Thyroid gland (tissue), 4 donors: ENCODE measurements around the gene SLC37A1.

Experiments
- POLR2A ChIP-seq, 2 donors: fragments of 450-650 bp; IDR thresholded peaks; one replicate each; pipeline ENCODE4 v1.6.1; 2017; ENCODE audit warnings: antibody characterized with exemption in 2 of 2, mild to moderate bottlenecking in 2 of 2, moderate library complexity in 1 of 2
- TF ChIP-seq, protein P1 (sequence below), 6 experiments: fragments of 200-600 bp in 3 of 6; fragments of 450-650 bp in 3 of 6; sonication (generic) in 3 of 6; IDR thresholded peaks; one replicate each; pipeline ENCODE4 v1.5.1; 2016 to 2019; ENCODE audit warnings: antibody characterized with exemption in 6 of 6, mild to moderate bottlenecking in 2 of 6, inconsistent platforms in 1 of 6, moderate library complexity in 1 of 6

DNA sequence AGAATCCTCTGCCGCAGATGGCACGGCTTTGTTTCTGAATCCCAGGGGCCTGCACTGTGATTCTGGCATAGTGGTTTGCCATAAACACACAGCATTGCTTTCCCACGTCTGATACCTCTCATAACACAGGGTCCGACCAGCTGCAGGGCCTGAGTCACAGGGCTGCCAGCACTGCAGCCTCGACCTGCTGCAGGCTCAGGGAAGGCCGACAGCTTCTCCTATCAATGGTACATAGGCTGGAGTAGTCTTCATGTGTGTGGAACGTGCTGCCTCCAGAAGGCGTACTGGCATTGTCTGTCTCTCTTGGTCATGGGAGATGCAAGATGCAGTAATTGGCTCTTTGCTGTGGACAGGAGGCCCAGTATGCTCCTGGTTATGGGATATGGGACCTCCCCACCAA lies 86.3 kb downstream of the SLC37A1 start:
- TF ChIP-seq, protein P1, sequence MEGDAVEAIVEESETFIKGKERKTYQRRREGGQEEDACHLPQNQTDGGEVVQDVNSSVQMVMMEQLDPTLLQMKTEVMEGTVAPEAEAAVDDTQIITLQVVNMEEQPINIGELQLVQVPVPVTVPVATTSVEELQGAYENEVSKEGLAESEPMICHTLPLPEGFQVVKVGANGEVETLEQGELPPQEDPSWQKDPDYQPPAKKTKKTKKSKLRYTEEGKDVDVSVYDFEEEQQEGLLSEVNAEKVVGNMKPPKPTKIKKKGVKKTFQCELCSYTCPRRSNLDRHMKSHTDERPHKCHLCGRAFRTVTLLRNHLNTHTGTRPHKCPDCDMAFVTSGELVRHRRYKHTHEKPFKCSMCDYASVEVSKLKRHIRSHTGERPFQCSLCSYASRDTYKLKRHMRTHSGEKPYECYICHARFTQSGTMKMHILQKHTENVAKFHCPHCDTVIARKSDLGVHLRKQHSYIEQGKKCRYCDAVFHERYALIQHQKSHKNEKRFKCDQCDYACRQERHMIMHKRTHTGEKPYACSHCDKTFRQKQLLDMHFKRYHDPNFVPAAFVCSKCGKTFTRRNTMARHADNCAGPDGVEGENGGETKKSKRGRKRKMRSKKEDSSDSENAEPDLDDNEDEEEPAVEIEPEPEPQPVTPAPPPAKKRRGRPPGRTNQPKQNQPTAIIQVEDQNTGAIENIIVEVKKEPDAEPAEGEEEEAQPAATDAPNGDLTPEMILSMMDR (IDR thresholded peaks at IDR 0.05): no peak
- no peak for TF ChIP-seq POLR2A (IDR thresholded peaks at IDR 0.05)
